Right atrium auricular region (tissue), 2 donors: ENCODE data around the gene KRT76. TPM values are rescaled to one million over a fixed set of nuclear protein-coding genes. Genes with fewer than 3 reads are reported as not detected.
"Not testable (repeated sequence)": the region's sequence is repeated elsewhere in the genome, so short reads cannot be mapped to it uniquely, and the experiment has no call there.

Experiments used
- DNase-seq: peaks from one replicate; pipeline ENCODE4 v3.0.0-alpha.2; 2019; ENCODE audit warnings: low spot score
- H3K27ac ChIP-seq, 2 donors: fragments of 200-600 bp; sonication (generic); 1 replicate in 1 of 2; 2 replicates in 1 of 2; pipeline ENCODE4 v1.5.1; 2016 to 2019
- H3K27me3 ChIP-seq, 2 donors: fragments of 200-600 bp; sonication (generic); one replicate each; pipeline versions ENCODE4 v1.5.1 to v1.6.0; 2017 to 2019
- H3K36me3 ChIP-seq: fragments of 200-600 bp; sonication (generic); one replicate; pipeline ENCODE4 v1.5.1; 2016
- H3K4me1 ChIP-seq, 2 donors: fragments of 200-600 bp; sonication (generic); one replicate each; pipeline versions ENCODE4 v1.5.1 to v1.6.0; 2017 to 2019
- H3K4me3 ChIP-seq, 2 donors: fragments of 200-600 bp; sonication (generic); 1 replicate in 1 of 2; 2 replicates in 1 of 2; pipeline ENCODE4 v1.5.1; 2017 to 2019; ENCODE audit warnings: mild to moderate bottlenecking in 1 of 2, moderate library complexity in 1 of 2
- H3K9me3 ChIP-seq, 2 donors: fragments of 200-600 bp; sonication (generic); one replicate each; pipeline ENCODE4 v1.5.1; 2019
- total RNA-seq, 2 donors: library from RNA; depleted of rRNA; stranded (reverse); fragments of >200 nt; gene quantifications; one replicate each; pipeline ENCODE4 v1.1.0, GENCODE V29; 2016
- TF ChIP-seq, protein P1 (sequence below), 2 donors: fragments of 200-600 bp; sonication (generic); IDR thresholded peaks; one replicate each; pipeline ENCODE4 v1.5.1; 2019; ENCODE audit warnings: antibody characterized with exemption in 2 of 2

KRT76 gene
- total RNA-seq, 2 donors from 2014 or later = not detected

DNA sequence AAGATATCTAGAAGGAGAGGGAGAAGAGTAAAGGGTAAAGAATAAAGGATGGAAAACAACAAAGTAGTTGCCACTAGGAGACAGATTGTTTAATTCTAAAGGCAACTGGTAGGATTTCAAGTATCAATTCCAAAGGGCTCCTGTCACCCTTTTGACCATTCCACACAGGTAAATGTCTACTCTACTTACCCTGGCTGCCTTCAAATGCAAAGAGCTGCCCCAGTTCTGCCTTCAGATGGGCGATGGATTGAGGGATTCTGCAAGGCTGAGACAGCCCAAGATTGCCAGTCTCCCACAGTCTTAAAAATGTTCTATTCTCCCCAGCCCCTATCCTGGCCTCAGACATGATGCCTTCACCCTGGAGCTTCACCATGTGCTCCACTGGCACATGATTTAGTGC lies 11.4 kb downstream of the KRT76 start:
- TF ChIP-seq, protein P1, sequence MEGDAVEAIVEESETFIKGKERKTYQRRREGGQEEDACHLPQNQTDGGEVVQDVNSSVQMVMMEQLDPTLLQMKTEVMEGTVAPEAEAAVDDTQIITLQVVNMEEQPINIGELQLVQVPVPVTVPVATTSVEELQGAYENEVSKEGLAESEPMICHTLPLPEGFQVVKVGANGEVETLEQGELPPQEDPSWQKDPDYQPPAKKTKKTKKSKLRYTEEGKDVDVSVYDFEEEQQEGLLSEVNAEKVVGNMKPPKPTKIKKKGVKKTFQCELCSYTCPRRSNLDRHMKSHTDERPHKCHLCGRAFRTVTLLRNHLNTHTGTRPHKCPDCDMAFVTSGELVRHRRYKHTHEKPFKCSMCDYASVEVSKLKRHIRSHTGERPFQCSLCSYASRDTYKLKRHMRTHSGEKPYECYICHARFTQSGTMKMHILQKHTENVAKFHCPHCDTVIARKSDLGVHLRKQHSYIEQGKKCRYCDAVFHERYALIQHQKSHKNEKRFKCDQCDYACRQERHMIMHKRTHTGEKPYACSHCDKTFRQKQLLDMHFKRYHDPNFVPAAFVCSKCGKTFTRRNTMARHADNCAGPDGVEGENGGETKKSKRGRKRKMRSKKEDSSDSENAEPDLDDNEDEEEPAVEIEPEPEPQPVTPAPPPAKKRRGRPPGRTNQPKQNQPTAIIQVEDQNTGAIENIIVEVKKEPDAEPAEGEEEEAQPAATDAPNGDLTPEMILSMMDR (IDR thresholded peaks at IDR 0.05) = no peak
- no peak overlapping the region for H3K27ac ChIP-seq
- DNase-seq = no peak
- H3K4me3 ChIP-seq = no peak overlapping the region
- H3K27me3 ChIP-seq = no peaks in the 10 kb centered on the region
- no peaks in the 10 kb centered on the region for H3K36me3 ChIP-seq
- H3K4me1 ChIP-seq = no peaks in the 10 kb centered on the region
- peaks cover 1 to 13% of the 10 kb centered on the region in 2 donors for H3K9me3 ChIP-seq

DNA sequence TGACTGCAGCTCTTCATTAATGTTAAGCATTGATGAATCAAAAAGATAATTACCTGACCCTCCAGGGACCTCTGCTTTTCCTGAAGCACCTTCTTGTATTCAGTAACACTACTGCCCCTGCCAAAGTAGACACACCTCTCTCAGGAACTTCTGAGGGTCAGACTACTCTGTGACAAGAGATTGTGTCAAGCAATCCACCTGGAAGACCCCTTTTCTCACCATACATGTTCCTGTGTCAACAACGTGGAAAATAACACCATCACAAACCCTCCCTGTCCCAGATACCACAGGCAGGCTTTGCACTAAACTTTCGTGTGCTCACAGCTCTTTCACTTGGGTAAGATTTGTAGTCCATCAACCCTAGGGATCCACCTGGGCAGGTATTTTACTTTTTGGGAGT lies 13.2 kb downstream of the KRT76 start:
- H3K4me3 ChIP-seq = no peak overlapping the region
- TF ChIP-seq, protein P1 (IDR thresholded peaks at IDR 0.05) = no peak
- no peak for DNase-seq
- no peaks in the 10 kb centered on the region for H3K27me3 ChIP-seq
- no peaks in the 10 kb centered on the region for H3K4me1 ChIP-seq
- H3K36me3 ChIP-seq = no peaks in the 10 kb centered on the region
- H3K27ac ChIP-seq = no peak overlapping the region
- H3K9me3 ChIP-seq = peaks cover 5 to 19% of the 10 kb centered on the region in 2 donors

DNA sequence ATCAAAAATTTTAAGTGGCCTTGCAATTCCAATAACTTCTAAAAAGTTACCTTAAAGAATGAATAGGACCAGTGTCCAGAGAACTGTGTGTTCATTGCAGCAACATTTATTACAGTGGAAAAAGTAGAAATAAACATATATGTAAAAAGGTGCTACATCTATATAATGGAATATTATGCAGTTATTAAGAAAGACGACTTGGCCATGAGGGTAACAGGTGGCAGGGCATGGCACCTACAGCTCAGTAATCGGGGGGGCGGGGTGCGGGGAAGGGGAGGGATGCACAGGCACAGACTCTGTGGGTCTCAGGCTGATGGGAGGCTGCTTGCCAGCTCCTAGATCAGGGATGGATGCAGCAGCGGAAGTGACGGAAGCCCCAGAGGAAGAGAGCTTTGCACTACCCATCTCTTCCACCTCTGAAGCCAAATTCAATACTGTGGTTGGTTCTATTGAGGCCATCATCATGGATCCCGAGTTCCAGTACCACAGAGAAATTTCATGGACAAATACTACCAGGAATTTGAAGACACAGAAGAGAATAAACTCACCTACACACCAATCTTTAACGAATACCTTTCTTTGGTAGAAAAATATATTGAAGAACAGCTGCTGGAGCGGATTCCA lies 14.0 kb downstream of the KRT76 start:
- DNase-seq = no peak
- Histone ChIP-seq H3K4me3 (no peak overlapping the region), H3K4me1 (no peaks in the 10 kb centered on the region), H3K27me3 (no peaks in the 10 kb centered on the region), H3K27ac (no peak overlapping the region), H3K36me3 (no peaks in the 10 kb centered on the region), H3K9me3 (peaks cover 5 to 19% of the 10 kb centered on the region in 2 donors)
- TF ChIP-seq, protein P1 (IDR thresholded peaks at IDR 0.05) = no peak

DNA sequence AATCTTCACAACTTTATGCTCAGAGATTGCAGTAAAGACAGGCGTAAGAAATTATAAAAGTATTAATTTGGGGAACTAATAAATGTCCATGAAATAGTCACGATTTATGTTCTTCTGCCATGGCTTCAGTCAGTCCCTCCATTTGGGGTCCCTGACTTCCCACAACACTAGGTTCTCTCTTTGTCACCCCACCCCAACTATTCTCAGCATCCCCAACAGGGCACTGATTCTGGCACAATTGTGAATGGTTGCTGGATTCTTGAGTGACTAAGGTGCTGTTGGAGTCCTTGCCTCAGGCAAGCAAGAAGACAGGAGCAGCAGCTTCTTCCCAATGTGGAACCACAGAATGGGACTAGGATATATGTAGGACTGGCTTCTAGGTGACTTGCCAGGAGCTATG lies 15.3 kb downstream of the KRT76 start:
- Histone ChIP-seq H3K9me3 (peaks cover 5 to 19% of the 10 kb centered on the region in 2 donors), H3K27ac (no peak overlapping the region), H3K27me3 (no peaks in the 10 kb centered on the region), H3K4me1 (no peaks in the 10 kb centered on the region), H3K4me3 (no peak overlapping the region), H3K36me3 (no peaks in the 10 kb centered on the region)
- TF ChIP-seq, protein P1 (IDR thresholded peaks at IDR 0.05) = no peak
- no peak for DNase-seq

DNA sequence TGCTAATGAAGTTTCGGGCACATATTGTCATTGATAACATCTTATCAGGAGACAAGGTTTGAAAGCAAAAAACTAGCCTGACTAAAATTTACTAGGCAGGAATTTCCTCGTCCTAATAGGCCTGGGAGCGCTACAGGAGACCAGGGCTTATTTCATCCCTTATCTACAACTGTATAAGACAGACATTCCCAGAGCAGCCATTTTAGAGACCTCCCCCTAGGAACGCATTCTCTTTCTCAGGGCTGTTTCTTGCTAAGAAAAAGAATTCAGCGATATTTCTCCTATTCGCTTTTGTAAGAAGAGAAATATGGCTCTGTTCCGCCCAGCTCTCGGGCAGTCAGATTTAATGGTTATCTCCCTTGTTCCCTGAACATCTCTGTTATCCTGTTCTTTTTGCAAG lies 15.9 kb downstream of the KRT76 start:
- peaks cover 5 to 19% of the 10 kb centered on the region in 2 donors for H3K9me3 ChIP-seq
- not testable (repeated sequence) for H3K4me3 ChIP-seq

DNA sequence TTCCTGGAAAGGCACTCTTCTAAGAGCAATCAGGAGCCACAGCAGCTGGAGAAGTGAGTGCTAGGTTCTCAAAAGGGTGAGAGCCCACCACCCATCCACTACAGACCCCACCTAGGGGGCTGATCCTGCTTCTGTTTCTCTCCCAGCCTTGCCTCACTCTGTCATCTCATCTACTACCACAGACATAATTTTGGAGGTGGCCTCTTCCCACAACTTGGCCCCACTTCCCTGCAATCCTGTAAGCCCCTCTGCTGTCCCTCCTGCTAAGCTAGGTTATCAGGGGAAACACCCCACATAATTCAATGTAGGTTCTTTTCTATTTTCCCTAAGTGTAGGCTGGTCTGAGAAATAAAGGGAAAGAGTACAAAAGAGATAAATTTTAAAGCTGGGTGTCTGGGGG lies 16.5 kb downstream of the KRT76 start:
- H3K4me1 ChIP-seq = no peaks in the 10 kb centered on the region
- no peak overlapping the region for H3K4me3 ChIP-seq
- H3K27me3 ChIP-seq = no peaks in the 10 kb centered on the region
- no peak for DNase-seq
- H3K9me3 ChIP-seq = peaks cover 5 to 19% of the 10 kb centered on the region in 2 donors
- TF ChIP-seq, protein P1 (IDR thresholded peaks at IDR 0.05) = no peak
- no peak overlapping the region for H3K27ac ChIP-seq
- H3K36me3 ChIP-seq = no peaks in the 10 kb centered on the region

More for the DNA sequence above, 15.9 kb downstream of the KRT76 start:
- not testable (repeated sequence) for H3K36me3 ChIP-seq, H3K27me3 ChIP-seq, DNase-seq, H3K27ac ChIP-seq, H3K4me1 ChIP-seq
